Activated T-helper 1 cell treated with anti-CD3 and anti-CD28 coated beads, Interleukin-12 subunit alpha, Interleukin-12 subunit beta, Interleukin-2, Interleukin-4 antibody, amounts not matched to agents 30 ng/mL and 10 ng/mL and 1 ng/mL, durations not matched to agents 14 hours and 24 hours and 36 hours (primary cell): Measurements from ENCODE around the gene RPS28. TPM values are rescaled to one million over a fixed set of nuclear protein-coding genes. Genes with fewer than 3 reads are reported as not detected.
A peak's percentile ranks its signal among the peaks of the same experiment; 100 is the strongest.
"Not testable (repeated sequence)": the region's sequence is repeated elsewhere in the genome, so short reads cannot be mapped to it uniquely, and the experiment has no call there.

Source experiments
- DNase-seq: peaks from one replicate; pipeline ENCODE4 v3.0.0; 2021; ENCODE audit warnings: low spot score
- H3K27ac Mint-ChIP-seq: one replicate; pipeline ENCODE4 v1.8.0; 2021; ENCODE audit warnings: mild to moderate bottlenecking, mixed read lengths
- H3K27me3 Mint-ChIP-seq: one replicate; pipeline ENCODE4 v1.8.0; 2022; ENCODE audit warnings: mild to moderate bottlenecking, moderate library complexity, mixed read lengths; ENCODE audit not compliant: insufficient read depth
- H3K36me3 Mint-ChIP-seq: one replicate; pipeline ENCODE4 v1.8.0; 2021; ENCODE audit warnings: low read depth, mixed read lengths
- H3K4me1 Mint-ChIP-seq: one replicate; pipeline ENCODE4 v1.8.0; 2021; ENCODE audit warnings: low read depth, mixed read lengths
- H3K4me3 Mint-ChIP-seq: one replicate; pipeline ENCODE4 v1.8.0; 2021; ENCODE audit warnings: mild to moderate bottlenecking, moderate library complexity, mixed read lengths
- H3K9me3 Mint-ChIP-seq: one replicate; pipeline ENCODE4 v1.8.0; 2021; ENCODE audit warnings: mixed read lengths
- intact Hi-C: fragments of 100-400 bp; cut with micrococcal nuclease; formaldehyde crosslinking; loops from one replicate; pipeline ENCODE4 v1.15.1; 2024
- total RNA-seq: library from RNA; stranded (reverse); gene quantifications from 2 replicates; pipeline ENCODE4 v1.2.3, GENCODE V29; 2022

The RPS28 gene
- total RNA-seq, 1 donor from 2014 or later, result 1,836 TPM

DNA sequence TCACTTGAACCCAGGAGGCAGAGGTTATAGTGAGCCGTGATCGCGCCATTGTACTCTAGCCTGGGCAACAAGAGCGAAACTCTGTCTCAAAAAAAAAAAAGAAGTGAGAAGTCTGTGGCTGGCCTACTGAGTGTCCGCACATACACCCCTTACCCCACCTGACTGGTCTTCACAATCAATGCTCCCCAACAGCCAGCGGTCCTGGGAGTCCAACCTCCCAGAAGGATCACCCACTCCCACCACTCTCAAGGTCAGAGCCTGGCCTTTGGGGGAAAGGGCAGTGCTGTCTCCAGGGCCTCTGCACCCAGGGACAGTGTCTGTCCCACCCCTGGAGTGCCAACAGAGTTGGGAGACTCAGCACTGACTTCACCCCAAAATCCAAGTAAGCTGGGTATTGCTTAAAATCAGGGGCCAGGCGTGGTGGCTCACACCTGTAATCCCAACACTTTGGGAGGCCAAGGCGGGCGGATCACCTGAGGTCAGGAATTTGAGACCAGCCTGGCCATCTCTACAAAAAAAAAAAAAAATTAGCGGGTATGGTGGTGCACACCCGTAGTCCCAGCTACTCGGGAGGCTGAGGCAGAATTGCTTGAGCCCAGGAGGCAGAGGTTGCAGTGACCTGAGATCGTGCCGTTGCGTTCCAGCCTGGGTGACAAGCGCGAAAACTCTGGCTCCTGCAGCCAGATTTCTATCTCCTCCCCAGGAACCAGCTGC is 10.8 kb upstream of the RPS28 start:
- H3K36me3 Mint-ChIP-seq, result peaks cover 12% of the 10 kb centered on the region
- H3K4me1 Mint-ChIP-seq, result peaks cover 31% of the 10 kb centered on the region
- no peak for DNase-seq
- intact Hi-C loops, result no loop called here
- H3K27me3 Mint-ChIP-seq, result no peaks in the 10 kb centered on the region
- no peaks in the 10 kb centered on the region for H3K9me3 Mint-ChIP-seq
- H3K27ac Mint-ChIP-seq, result no peak overlapping the region
- no peak overlapping the region for H3K4me3 Mint-ChIP-seq

DNA sequence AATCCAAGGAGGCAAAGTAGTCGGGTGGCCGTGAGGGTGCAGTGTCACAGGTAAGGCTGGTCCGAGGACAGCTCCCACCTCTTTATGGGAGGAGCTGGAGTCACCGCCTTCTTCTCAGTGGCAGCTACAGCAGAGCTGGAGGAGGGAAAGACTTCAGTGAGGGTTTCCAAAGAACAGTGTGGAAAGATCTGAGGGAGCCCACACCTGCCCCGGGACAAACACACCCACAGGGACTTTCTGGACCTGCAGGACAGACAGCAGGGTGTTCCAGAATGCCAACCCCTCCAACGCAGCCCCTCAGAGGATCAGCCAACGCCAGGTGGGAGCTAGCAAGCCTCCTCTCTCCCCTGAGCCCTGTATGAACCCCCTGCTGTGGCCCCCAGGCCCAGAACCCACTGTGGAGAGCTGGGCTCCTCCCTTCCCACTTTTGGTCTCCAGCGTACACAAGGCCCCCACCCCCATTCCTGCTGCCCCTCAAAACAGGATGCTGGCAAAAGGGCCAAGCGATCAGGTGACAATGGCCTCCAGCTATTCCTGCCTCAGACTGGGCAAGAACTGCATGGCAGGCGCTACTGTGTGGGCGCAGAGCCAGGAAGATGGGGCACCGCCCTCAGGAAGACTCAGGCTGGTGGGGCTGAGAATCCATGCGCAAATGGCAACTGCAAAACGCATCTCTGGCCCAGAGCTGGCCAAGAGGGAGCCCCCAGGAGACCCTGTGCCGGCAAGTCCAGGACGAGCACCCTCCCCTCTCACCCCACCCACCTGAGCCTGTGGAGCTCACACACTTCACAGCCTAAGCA is 9.6 kb upstream of the RPS28 start:
- Mint-ChIP-seq H3K9me3 (no peaks in the 10 kb centered on the region), H3K36me3 (peaks cover 12% of the 10 kb centered on the region), H3K27ac (no peak overlapping the region), H3K27me3 (no peaks in the 10 kb centered on the region), H3K4me1 (peaks cover 23% of the 10 kb centered on the region), H3K4me3 (no peak overlapping the region)
- no peak for DNase-seq
- intact Hi-C loops, result no loop called here

DNA sequence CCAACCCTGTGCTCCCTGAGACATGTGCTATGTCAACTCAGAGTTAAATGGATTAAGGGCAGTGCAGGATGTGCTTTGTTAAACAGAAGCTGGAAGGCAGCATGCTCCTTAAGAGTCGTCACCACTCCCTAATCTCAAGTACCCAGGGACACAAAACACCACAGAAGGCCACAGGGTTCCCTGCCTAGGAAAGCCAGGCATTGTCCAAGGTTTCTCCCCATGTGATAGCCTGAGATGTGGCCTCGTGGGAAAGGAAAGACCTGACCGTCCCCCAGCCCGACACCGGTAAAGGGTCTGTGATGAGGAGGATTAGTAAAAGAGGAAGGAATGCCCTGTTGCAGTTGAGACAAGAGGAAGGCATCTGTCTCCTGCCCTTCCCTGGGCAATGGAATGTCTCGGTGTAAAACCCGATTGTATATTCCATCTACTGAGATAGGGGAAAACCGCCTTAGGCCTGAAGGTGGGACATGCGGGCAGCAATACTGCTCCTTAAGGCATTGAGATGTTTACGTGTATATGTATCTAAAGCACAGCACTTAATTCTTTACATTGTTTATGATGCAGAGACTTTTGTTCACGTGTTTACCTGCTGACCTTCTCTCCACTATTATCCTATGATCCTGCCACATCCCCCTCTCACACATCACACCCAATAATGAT is 6.2 kb upstream of the RPS28 start:
- H3K4me3 Mint-ChIP-seq, H3K36me3 Mint-ChIP-seq, H3K9me3 Mint-ChIP-seq, H3K27ac Mint-ChIP-seq, DNase-seq, intact Hi-C loops, H3K27me3 Mint-ChIP-seq, H3K4me1 Mint-ChIP-seq: not testable (repeated sequence)

DNA sequence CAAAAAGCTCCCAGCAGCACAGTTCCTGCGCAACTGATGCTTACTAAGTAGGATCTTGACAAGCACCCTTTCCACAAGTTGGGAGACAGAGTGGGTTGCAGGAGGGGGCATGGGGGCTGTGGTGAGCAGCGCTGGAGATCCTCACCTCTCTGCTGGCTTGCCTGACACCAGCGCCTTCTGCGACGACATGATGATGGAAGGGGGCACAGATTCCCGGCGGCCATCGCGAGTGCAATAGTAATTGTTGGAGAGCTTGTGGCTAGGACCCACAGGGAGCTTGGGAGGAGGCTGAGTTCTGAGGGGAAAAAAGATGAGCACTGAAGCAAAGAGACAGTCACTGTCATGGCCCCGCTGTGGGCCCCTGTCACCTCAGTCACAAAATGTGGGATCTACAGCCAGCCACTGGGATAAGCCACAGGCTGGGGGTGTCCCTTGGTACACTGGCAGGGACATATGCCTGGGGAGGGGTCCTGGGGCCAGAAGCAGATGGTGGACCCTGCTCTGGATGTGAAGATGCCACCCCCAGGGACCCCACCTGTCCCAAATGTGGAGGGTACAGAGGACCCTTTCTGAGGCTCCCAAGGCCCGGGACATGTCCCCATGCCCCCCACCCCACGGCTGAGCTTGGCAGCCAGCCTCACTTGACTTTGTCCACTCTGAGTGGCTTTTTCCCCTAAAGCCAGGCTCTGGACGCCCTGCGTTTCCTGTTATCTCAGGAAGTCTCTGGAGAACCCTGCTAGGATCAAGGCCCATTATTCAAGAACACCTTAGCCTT is 4.8 kb upstream of the RPS28 start:
- H3K27ac Mint-ChIP-seq, result no peak overlapping the region
- H3K4me1 Mint-ChIP-seq, result peaks cover 12% of the 10 kb centered on the region
- intact Hi-C loops, result no loop called here
- DNase-seq, result no peak
- no peak overlapping the region for H3K4me3 Mint-ChIP-seq
- no peaks in the 10 kb centered on the region for H3K27me3 Mint-ChIP-seq
- H3K36me3 Mint-ChIP-seq, result peaks cover 9% of the 10 kb centered on the region
- H3K9me3 Mint-ChIP-seq, result no peaks in the 10 kb centered on the region

DNA sequence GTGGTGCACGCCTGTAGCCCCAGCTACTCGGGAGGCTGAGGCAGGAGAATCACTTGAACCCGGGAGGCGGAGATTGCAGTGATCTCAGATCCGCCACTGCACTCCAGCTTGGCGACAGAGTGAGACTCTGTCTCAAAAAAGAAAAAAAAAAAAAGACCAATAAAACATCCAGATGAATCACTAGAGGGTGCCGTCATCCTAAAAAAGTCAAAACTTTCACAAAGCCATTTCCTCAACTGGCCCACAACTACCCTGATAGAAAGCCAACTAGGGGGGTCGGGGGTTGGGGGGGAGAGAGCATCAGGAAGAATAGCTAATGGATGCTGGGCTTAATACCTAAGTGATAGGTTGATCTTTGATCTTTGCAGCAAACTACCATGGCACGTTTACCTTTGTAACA is 2.5 kb upstream of the RPS28 start:
- intact Hi-C loops, H3K9me3 Mint-ChIP-seq, H3K27ac Mint-ChIP-seq, DNase-seq, H3K27me3 Mint-ChIP-seq: not testable (repeated sequence)
- peaks cover 22% of the 10 kb centered on the region for H3K36me3 Mint-ChIP-seq
- peaks cover 31% of the 10 kb centered on the region for H3K4me1 Mint-ChIP-seq
- peak overlapping the region; percentile 33 for H3K4me3 Mint-ChIP-seq

DNA sequence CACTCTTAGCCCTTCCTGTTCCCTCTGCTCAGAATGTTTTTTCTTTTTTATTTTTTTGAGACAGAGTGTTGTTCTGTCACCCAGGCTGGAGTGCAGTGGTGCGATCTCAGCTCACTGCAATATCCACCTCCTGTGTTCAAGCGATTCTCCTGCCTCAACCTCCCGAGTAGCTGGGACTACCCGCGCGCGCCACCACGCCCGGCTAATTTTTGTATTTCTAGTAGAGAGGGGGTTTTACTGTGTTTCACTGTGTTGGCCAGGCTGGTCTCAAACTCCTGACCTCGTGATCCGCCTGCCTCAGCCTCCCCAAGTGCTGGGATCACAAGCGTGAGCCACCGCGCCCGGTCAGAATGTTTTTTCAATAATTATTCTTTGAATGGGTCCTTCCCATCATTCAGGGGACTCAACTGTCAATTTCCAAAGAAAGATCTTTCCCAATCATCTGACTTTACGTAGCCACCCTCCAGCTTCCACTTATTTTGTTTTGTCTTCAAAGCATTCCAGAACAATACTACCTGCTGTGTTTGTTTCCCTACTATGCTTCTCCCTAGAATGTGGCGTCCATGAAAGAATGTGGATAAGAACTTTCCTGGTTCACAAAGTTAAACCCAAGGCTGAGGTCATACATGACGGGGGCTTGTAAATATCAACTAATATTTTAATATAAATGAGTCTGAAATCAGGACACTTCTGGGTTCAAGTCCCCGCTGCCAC is 1.3 kb upstream of the RPS28 start:
- no peak for DNase-seq
- peaks cover 22% of the 10 kb centered on the region for H3K36me3 Mint-ChIP-seq

DNA sequence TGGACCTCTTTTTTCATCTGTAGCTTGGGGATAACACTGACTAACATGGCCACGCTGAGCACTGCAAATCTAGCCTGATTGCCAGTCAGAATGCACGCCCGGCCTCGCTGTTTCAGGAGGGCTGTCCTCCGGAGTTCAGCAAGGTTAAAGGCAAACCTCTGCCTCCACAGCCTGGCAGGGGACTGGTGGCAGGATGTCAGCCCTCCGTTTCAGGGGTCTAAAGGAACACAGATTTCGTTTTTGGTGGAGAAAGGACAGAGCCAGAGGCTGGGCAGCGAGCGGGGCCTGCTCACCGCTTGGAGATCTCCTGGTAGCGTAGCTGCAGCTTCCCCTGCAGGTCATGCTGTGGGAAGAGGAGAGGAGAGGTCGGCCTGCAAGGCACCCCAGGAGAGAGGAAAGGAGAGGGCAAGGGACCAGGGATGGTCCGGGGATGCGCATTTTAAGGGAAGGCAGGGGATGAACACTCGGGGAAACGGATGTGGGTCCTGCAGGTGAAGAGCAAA is 681 bp upstream of the RPS28 start:
- Mint-ChIP-seq H3K27ac (peak overlapping the region; percentile 99), H3K27me3 (no peaks in the 10 kb centered on the region), H3K4me3 (peak overlapping the region; percentile 100), H3K9me3 (no peaks in the 10 kb centered on the region), H3K36me3 (peaks cover 21% of the 10 kb centered on the region), H3K4me1 (peaks cover 31% of the 10 kb centered on the region)
- intact Hi-C loops, result loop anchor here (1.0 to 5.0 kb wide), 7 partner anchors 12 to 377 kb away; partner anchors contain the start of genes CD320, KANK3, MARCHF2 and RAB11B
- DNase-seq, result no peak

More for the DNA sequence above, 1.3 kb upstream of the RPS28 start:
- peaks cover 31% of the 10 kb centered on the region for H3K4me1 Mint-ChIP-seq
- H3K4me3 Mint-ChIP-seq, result peak overlapping the region; percentile 100
- intact Hi-C loops, result loop anchor here (5.0 kb wide), 1 partner anchor 318 kb away; no protein-coding TSS in a partner anchor
- no peaks in the 10 kb centered on the region for H3K9me3 Mint-ChIP-seq
- peak overlapping the region; percentile 99 for H3K27ac Mint-ChIP-seq
- no peaks in the 10 kb centered on the region for H3K27me3 Mint-ChIP-seq

DNA sequence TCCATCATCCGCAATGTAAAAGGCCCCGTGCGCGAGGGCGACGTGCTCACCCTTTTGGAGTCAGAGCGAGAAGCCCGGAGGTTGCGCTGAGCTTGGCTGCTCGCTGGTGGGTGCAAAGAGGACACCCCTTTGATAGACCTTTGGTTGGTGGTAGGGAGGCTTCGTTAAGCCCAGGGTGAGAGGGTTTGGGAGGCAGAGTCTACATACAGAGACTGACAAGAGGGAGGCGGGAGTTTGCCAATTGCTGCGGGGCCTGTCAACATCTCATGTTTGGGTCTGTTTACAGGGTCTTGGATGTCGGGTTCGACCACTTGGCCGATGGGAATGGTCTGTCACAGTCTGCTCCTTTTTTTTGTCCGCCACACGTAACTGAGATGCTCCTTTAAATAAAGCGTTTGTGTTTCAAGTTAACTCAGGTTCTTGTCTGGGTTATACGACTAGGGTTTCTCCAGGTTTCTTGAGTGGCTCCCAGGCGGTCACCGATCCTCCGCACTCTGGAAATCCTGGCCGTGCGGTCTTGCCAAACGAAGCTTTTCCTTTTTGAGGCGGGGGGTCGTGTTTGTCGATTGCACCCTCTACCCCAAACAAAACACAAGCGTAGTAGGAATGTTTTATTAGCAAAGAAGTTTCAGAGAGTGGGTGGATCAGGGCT is 816 bp downstream of the RPS28 start:
- DNase-seq, result no peak

DNA sequence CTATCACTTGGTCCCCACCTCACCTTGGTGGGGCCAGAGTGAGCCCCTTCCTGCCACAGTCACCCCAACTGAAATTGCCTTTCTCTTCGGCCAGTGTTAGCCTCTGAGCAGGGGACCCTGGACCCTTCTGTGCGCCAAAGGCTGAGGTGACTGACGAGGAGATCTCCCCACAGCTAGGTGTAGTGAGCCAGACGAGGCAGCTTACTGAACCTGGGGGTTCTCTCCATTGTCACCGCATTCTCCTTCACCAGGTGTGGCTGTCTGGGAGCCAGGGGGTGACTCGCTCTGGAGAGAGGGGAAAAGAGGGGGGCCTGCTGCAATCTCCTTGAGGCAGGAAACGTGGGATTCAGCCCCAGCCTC is 1.3 kb downstream of the RPS28 start:
- no peaks in the 10 kb centered on the region for H3K9me3 Mint-ChIP-seq
- H3K4me1 Mint-ChIP-seq, result peaks cover 31% of the 10 kb centered on the region
- H3K4me3 Mint-ChIP-seq, result peak overlapping the region; percentile 100
- intact Hi-C loops, result loop anchor here (5.0 kb wide), 1 partner anchor 320 kb away; no protein-coding TSS in a partner anchor
- peaks cover 20% of the 10 kb centered on the region for H3K36me3 Mint-ChIP-seq
- peak overlapping the region; percentile 99 for H3K27ac Mint-ChIP-seq
- no peaks in the 10 kb centered on the region for H3K27me3 Mint-ChIP-seq
- no peak for DNase-seq

More for the DNA sequence above, 816 bp downstream of the RPS28 start:
- Mint-ChIP-seq H3K9me3 (no peaks in the 10 kb centered on the region), H3K27me3 (no peaks in the 10 kb centered on the region), H3K4me1 (peaks cover 31% of the 10 kb centered on the region), H3K4me3 (peak overlapping the region; percentile 100), H3K27ac (peak overlapping the region; percentile 99), H3K36me3 (peaks cover 20% of the 10 kb centered on the region)
- intact Hi-C loops, result loop anchor here (1.0 to 5.0 kb wide), 7 partner anchors 14 to 379 kb away; partner anchors contain the start of genes CD320, KANK3, MARCHF2 and RAB11B

DNA sequence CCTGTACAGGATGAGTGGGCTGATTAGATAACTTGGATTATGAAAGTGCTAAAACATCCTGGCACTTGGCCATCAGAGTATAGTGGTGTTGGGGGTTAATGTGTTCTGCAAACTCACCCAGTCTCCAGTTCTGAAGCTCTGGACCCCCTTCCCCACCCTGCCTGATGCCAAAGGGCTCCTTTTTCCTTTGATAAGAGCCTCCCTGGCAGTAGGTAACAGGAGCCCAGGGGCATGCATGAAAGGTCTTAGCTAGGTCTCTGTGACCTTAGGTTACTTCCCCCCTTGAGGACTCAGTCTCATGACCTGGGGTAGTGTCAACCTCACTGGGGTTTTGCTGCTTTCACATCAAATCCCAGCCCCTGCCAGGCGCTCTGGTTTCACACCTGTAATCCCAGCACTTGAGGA is 2.5 kb downstream of the RPS28 start:
- peaks cover 31% of the 10 kb centered on the region for H3K4me1 Mint-ChIP-seq

More for the DNA sequence above, 2.5 kb downstream of the RPS28 start:
- peaks cover 20% of the 10 kb centered on the region for H3K36me3 Mint-ChIP-seq
- H3K27me3 Mint-ChIP-seq, result peaks cover 3% of the 10 kb centered on the region
- H3K4me3 Mint-ChIP-seq, result peak overlapping the region; percentile 100
- no peak for DNase-seq
- H3K9me3 Mint-ChIP-seq, result no peaks in the 10 kb centered on the region
- intact Hi-C loops, result loop anchor here (5.0 kb wide), 1 partner anchor 321 kb away; no protein-coding TSS in a partner anchor
- no peak overlapping the region for H3K27ac Mint-ChIP-seq
